ENCODE results near the gene ACOT11.

GRCh38 chr1:54557671-54558355 is 9.8 kb downstream of the ACOT11 start:
- TF ChIP-seq EZH2 (IDR thresholded peaks at IDR 0.05) (no peak), POLR2AphosphoS5 (IDR thresholded peaks at IDR 0.05; ENCODE audit: borderline replicate concordance, low read depth, low read length) (no peak)
